Muscle layer of duodenum (tissue), 2 donors: ENCODE measurements around the gene MAP2K2.

ENCODE experiments used
- H3K27ac ChIP-seq: one replicate; pipeline ENCODE4 v1.7.0; 2013; ENCODE audit warnings: mild to moderate bottlenecking, low read length
- H3K27me3 ChIP-seq: one replicate; pipeline ENCODE4 v1.7.0; 2013; ENCODE audit warnings: low read depth, mild to moderate bottlenecking, control low read depth, low read length
- H3K36me3 ChIP-seq, 2 donors: one replicate each; pipeline ENCODE4 v1.7.0; 2013; ENCODE audit warnings: low read length in 2 of 2, control low read depth in 1 of 2, mild to moderate bottlenecking in 1 of 2; ENCODE audit not compliant: insufficient read depth in 2 of 2, control insufficient read depth in 1 of 2
- H3K4me1 ChIP-seq, 2 donors: one replicate each; pipeline ENCODE4 v1.7.0; 2013; ENCODE audit warnings: low read length in 2 of 2, mild to moderate bottlenecking in 2 of 2, control low read depth in 1 of 2, moderate library complexity in 1 of 2; ENCODE audit not compliant: insufficient read depth in 2 of 2, control insufficient read depth in 1 of 2
- H3K4me3 ChIP-seq, 2 donors: one replicate each; pipeline ENCODE4 v1.7.0; 2013; ENCODE audit warnings: low read length in 2 of 2, low read depth in 1 of 2, mild to moderate bottlenecking in 1 of 2
- H3K9me3 ChIP-seq, 2 donors: one replicate each; pipeline ENCODE4 v1.7.0; 2013; ENCODE audit warnings: low read length in 2 of 2, control low read depth in 1 of 2, mild to moderate bottlenecking in 1 of 2; ENCODE audit not compliant: control insufficient read depth in 1 of 2
- donor health status: healthy.

MAP2K2 gene

DNA sequence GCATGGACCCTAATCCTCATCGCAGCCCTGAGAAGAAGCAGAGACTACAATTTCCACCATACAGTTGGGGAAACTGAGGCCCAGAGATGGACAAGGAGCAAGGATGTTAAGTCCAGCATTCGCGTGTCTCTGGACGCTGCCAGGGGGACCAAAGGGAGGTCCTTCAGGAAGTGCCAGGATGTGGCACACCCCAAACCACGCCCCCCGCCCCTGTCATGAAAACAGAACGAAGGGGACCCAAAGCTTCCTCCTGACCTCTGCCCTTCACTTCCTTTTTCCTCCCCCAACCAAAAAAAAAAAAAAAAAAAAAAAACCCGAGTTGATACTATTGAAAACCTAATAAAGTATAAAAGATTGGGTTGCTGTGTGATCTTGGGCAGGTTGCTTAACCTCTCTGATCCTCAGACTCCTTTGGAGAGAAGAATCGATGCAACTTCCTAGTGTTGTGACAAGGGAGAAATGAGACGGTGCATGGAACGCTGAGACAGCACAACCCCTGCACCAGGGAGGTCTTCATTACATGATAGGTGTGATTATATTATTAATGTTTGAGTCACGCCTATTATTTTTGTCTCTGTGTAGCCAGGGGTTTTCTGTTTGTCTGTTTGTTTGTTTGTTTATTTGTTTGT lies 54.5 kb downstream of the MAP2K2 start:
- Histone ChIP-seq H3K36me3 (peaks cover 0 to 4% of the 10 kb centered on the region in 2 donors), H3K4me1 (peaks cover 0 to 11% of the 10 kb centered on the region in 2 donors), H3K27me3 (no peaks in the 10 kb centered on the region), H3K27ac (no peak overlapping the region), H3K4me3 (no peak overlapping the region), H3K9me3 (no peaks in the 10 kb centered on the region)

DNA sequence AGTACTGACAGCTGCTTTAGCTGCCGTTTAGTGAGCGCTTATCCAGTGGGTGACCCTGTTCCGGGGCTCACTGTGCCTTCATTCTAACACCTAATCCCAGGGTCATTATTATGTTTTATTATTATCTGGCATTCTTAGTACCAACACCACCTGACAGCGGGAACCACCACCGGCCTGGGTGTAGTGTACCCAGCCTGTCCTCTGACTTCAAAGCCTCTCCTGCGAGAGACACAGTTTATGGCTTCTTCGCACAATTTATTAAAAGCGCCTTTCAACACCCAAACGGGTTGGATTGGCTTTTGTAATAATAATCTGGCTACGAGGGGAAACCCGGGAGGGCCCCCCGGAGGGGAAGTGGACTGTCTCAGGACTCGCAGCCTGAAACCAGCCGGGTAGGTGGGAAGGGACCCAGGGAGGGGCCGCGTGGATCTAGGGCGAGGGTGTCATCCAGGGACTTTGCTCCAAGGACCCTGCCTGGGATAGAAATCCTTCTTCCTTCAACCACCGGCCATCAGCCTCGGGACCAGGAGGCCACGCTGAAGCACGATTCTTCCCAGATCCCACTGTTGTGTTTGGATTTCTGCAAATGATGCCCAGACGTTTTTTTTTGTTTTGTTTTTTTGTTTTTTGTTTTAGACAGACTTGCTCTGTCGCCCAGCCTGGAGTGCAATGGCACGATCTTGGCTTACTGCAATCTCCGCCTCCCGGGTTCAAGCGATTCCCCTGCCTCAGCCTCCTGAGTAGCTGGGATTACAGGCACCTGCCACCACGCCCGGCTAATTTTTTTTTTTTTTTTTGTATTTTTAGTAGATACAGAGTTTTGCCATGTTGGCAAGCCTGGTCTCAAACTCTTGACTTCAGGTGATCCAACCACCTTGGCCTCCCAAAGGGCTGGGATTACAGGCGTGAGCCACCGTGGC lies 55.6 kb downstream of the MAP2K2 start:
- peaks cover 0 to 15% of the 10 kb centered on the region in 2 donors for H3K4me1 ChIP-seq
- H3K4me3 ChIP-seq: peak overlapping the region; percentile 52 to 88
- peaks cover 0 to 7% of the 10 kb centered on the region in 2 donors for H3K36me3 ChIP-seq
- no peaks in the 10 kb centered on the region for H3K9me3 ChIP-seq
- H3K27me3 ChIP-seq: no peaks in the 10 kb centered on the region
- peak overlapping the region; percentile 87 for H3K27ac ChIP-seq

DNA sequence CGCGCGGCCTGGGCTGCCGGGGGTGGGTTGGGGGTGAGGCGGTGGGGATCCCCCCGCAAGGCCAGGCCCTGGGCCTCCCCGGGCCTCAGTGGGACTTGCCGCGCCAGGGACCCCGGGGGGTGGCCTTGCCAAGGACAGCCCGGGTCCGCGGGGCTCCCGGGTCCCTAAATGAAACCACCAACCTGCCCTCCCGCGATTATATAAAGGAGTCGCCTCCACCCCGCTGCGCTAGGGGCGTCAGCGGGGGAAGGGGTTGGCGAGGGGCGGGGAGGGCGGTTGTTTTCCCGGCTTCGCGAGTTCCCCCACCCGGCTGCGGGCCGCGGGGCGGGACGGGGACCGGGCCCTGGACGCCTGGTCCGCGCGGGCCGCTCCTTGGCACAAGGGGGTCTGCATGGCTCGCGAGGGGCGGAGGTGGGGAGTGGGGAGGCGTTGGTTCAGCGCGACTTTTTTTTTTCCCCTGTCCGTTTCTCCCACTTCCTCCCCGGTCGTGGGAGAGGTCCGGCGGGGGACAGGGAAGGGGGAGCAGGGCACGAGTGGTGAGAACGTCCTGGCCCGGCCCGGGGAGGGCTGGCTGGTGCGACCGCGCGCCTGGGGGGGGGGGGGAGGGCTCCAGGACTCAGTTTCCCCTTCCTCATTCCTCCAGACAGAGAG lies 56.4 kb downstream of the MAP2K2 start:
- Histone ChIP-seq H3K4me1 (peaks cover 6 to 23% of the 10 kb centered on the region in 2 donors), H3K4me3 (peak overlapping the region; percentile 52 to 88), H3K36me3 (peaks cover 0 to 7% of the 10 kb centered on the region in 2 donors), H3K27me3 (no peaks in the 10 kb centered on the region), H3K27ac (peak overlapping the region; percentile 87), H3K9me3 (no peaks in the 10 kb centered on the region)

DNA sequence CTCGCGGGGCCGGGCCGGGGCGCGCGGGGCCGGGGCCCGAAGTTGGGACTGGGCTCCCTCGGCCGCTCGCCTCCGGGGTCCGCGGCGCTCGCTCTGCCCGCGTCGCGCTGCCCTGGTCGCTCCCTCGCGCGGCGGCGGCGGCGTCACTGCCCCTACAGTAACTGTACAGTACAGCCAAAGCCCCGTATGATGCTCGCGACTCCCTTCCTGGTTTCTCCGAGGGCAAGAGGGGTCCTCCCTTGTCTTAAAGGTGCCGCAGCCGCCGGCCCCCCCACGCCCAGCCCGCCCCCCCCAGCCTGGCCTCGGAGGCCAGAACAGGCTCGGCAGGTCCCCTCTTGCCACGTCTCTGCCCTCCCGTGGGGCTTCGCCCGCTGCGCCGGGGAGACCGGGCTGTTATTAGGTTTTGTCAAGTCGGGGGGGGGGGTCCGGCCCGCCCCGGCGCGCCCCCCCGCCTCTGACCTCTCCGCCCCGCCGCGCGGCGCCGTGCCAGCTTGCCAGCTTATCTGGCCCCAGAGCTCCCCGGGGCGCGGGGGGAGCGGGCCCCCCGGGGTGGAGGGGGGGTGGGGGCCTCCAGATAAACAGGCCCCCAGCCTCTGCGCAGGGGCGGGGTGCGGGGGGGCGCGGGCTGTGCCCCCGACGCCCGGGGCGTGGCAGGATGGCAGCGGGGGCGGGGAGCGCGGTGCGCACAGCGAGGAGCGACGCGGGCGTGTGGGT lies 57.1 kb downstream of the MAP2K2 start, which contains the start of gene ZBTB7A:
TSS of gene ZBTB7A (minus strand) at position 218 of the 714 bp plus-strand sequence. CDS start 11,667 bp downstream, outside the sequence.
- Histone ChIP-seq H3K27me3 (no peaks in the 10 kb centered on the region), H3K36me3 (peaks cover 0 to 7% of the 10 kb centered on the region in 2 donors), H3K27ac (peak within 1 kb of the TSS; percentile 87), H3K4me1 (peaks cover 9 to 30% of the 10 kb centered on the region in 2 donors), H3K4me3 (peak within 1 kb of the TSS; percentile 37 to 88), H3K9me3 (no peaks in the 10 kb centered on the region)

DNA sequence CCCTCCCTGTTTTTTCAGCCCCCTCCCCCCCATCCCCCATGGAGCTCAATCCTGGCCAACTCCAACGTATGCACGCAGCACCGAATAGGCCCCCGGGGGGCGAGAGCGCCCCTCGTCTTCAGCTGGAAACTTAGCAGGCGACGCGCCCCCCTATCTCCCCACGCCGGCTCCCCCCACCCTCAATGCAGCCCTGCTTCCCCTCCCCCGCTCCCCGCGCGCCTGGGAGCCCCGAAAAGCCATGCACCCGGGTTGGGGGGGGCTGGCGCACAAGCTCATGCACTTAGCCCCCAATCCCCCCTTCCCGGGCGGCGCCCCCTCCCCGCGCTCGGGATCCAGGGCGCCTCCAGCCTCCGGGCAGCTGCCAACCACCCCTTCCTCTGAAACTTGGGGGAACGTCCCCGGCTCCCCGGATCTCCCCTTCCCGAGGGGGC lies 57.7 kb downstream of the MAP2K2 start:
- peaks cover 13 to 37% of the 10 kb centered on the region in 2 donors for H3K4me1 ChIP-seq
- no peaks in the 10 kb centered on the region for H3K9me3 ChIP-seq

DNA sequence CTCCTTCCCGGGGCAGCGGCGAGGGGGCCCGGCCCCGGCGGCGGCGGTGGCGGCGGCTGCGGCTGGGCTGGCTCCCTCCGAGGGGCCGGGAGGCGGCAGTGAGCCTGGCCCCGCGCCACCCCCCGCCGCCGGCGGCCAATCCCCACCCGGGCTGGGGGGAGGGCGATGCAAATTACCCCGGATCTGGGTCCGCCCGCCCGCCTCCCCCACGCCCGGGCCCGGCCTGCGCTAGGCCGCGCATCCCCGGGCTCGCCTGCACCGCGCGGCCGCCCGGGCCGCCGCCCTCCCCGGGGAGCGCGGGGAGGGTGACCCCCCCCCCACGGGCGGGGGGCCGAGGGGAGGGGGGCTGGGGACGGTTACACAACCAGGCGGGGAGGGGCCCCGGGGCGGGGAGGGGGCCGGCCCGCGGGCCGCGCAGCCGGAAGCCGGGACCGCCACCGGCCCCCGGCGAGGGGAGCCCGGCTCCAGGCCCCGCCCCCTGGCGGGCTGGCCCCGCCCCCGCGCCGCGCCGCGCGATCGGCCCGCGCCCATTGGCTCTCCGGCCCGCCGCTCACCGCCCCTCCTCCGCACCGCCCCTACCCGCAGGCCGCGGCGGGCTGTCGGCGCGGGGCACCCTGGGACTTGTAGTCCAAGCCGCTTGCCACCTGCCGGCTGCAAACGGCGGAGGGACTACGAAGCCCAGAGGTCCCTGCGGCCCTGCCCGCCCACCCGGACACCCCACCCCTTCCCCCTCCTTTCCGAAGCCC lies 58.3 kb downstream of the MAP2K2 start:
- Histone ChIP-seq H3K27me3 (no peaks in the 10 kb centered on the region), H3K27ac (no peak overlapping the region), H3K9me3 (no peaks in the 10 kb centered on the region), H3K4me3 (peak overlapping the region in 1 of 2 donors; percentile 88), H3K36me3 (peaks cover 0 to 7% of the 10 kb centered on the region in 2 donors), H3K4me1 (peaks cover 13 to 42% of the 10 kb centered on the region in 2 donors)

More for the DNA sequence above, 57.7 kb downstream of the MAP2K2 start:
- H3K27ac ChIP-seq: no peak overlapping the region
- H3K27me3 ChIP-seq: no peaks in the 10 kb centered on the region
- peaks cover 0 to 7% of the 10 kb centered on the region in 2 donors for H3K36me3 ChIP-seq
- peak overlapping the region; percentile 37 to 88 for H3K4me3 ChIP-seq

DNA sequence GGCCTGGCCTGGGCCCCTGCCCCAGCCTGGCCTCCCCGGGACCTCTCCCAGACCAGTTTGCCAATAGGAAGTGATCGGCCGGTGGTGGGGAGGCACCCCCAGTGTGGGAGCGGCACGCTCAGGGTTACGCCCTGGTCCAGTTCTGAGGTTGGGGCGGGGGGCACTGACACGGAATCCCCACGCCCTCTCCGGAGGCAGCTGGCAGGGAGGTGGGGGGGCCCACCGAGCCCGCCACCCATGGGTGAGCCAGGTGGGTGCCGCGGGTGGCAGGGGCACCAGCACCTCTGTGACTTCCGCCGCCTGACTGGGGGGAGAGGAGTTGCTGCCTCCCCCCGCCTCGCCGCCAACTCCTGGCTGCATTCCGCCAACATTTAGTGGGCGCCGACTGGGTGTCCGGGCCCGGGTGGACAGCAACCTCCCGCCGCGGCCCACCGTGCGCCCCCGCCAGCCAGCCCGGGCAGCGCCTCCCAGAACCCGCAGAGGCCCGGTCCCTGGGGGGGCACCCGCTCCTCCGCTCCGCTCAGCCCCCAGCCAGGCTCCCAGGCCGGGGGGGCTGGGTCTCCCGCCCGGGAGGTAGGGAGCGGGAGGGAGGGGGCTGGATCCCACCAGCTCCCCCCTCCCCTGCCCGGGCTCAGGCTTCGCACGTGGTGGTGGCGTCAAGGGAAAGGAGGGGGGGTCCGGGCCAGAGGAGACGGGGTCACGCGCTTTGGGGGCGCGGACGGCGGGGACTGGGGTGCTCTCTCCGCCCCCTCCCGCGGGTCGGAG lies 59.2 kb downstream of the MAP2K2 start:
- Histone ChIP-seq H3K4me3 (peak overlapping the region; percentile 67 to 84), H3K36me3 (peaks cover 0 to 7% of the 10 kb centered on the region in 2 donors), H3K27me3 (no peaks in the 10 kb centered on the region), H3K27ac (peak overlapping the region; percentile 96), H3K9me3 (no peaks in the 10 kb centered on the region), H3K4me1 (peaks cover 13 to 52% of the 10 kb centered on the region in 2 donors)

- Histone ChIP-seq H3K9me3 (no peaks in the 10 kb centered on the region), H3K36me3 (peaks cover 0 to 7% of the 10 kb centered on the region in 2 donors), H3K4me3 (peak overlapping the region; percentile 67 to 84), H3K27ac (peak overlapping the region; percentile 96), H3K27me3 (no peaks in the 10 kb centered on the region), H3K4me1 (peaks cover 15 to 55% of the 10 kb centered on the region in 2 donors)
Observed at GRCh38 chr19:4064149-4064495, 59.8 kb downstream of the MAP2K2 start.

DNA sequence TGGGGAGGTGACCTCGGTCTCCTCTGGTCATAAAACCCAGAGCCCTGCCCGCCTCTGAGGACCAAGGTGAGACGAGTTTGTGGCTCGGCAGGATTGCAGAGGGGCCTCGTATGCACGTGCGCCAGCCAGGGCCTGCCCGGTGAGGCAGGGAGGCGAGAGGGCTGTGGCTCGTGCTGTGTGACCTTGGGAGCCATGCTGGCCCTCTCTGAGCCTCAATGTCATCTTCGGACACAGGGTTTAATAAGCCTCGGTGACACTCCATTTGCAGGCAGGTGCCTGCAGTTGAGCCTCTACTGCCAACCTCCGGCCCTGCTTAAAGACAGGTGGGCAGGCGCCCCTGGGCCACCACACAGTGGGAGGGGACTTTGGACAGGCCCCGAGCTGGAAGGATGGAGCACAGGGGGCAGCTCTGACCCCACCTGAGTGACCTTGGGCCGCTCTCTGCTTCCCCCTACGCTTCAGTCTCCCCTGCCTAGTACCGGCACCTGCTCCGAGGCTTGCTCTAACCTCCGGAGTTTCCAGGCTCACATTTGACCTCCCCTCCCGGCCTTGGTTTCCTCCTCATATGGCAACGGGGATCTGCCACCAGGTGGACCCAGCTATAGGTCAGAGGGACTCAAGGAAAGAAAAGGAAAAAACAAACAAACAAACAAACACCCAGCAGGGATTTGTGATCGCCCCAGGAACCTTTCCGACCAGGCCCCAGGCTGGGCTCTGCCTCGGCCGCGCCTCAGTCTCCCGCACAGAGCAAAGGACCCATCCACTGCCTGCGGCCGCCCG lies 60.4 kb downstream of the MAP2K2 start:
- H3K4me3 ChIP-seq: peak overlapping the region; percentile 67 to 84
- no peaks in the 10 kb centered on the region for H3K27me3 ChIP-seq
- no peaks in the 10 kb centered on the region for H3K9me3 ChIP-seq
- H3K27ac ChIP-seq: peak overlapping the region; percentile 96
- H3K36me3 ChIP-seq: peaks cover 0 to 12% of the 10 kb centered on the region in 2 donors
- H3K4me1 ChIP-seq: peaks cover 20 to 58% of the 10 kb centered on the region in 2 donors
